Thoracic aorta (tissue), 2 donors: ENCODE data around the gene SEPTIN12. TPM values are rescaled to one million over a fixed set of nuclear protein-coding genes. Genes with fewer than 3 reads are reported as not detected.

Experiments
- ATAC-seq: fragments of 150-250 bp; one replicate; pipeline ENCODE4 v1.8.0; 2017; ENCODE audit warnings: low read depth; ENCODE audit not compliant: insufficient number of reproducible peaks, low FRiP score
- DNase-seq: peaks from one replicate; pipeline ENCODE4 v3.0.0-alpha.2; 2020; ENCODE audit warnings: low spot score
- H3K27ac ChIP-seq, 2 donors: fragments of 200-600 bp; sonication (generic); 1 replicate in 1 of 2; 2 replicates in 1 of 2; pipeline ENCODE4 v1.5.1; 2016; ENCODE audit warnings: mild to moderate bottlenecking in 2 of 2, moderate library complexity in 2 of 2
- H3K27me3 ChIP-seq: fragments of 200-600 bp; sonication (generic); replicated peaks from 2 replicates; pipeline ENCODE4 v1.6.0; 2016; ENCODE audit warnings: mild to moderate bottlenecking; ENCODE audit not compliant: insufficient read depth
- H3K36me3 ChIP-seq: fragments of 200-600 bp; sonication (generic); one replicate; pipeline ENCODE4 v1.5.1; 2016
- H3K4me1 ChIP-seq, 2 donors: fragments of 200-600 bp; sonication (generic); 1 replicate in 1 of 2; 2 replicates in 1 of 2; pipeline versions ENCODE4 v1.5.1 to v1.6.0; 2016; ENCODE audit warnings: low read depth in 2 of 2, mild to moderate bottlenecking in 1 of 2; ENCODE audit not compliant: control insufficient read depth in 1 of 2
- H3K4me3 ChIP-seq: fragments of 200-600 bp; sonication (generic); 2 replicates; pipeline ENCODE4 v1.5.1; 2016; ENCODE audit warnings: mild to moderate bottlenecking
- H3K9me3 ChIP-seq: fragments of 200-600 bp; sonication (generic); 2 replicates; pipeline ENCODE4 v1.5.1; 2016
- total RNA-seq, 2 donors: library from RNA; depleted of rRNA; stranded (reverse); fragments of >200 nt; gene quantifications; one replicate each; pipeline versions ENCODE4 v1.1.0 to v1.2.3, GENCODE V29; 2016
- TF ChIP-seq, protein P1 (sequence below): fragments of 200-600 bp; sonication (generic); IDR thresholded peaks from one replicate; pipeline ENCODE4 v1.5.1; 2019; ENCODE audit warnings: antibody characterized with exemption

The SEPTIN12 gene
- total RNA-seq, 2 donors from 2014 or later, result not detected

DNA sequence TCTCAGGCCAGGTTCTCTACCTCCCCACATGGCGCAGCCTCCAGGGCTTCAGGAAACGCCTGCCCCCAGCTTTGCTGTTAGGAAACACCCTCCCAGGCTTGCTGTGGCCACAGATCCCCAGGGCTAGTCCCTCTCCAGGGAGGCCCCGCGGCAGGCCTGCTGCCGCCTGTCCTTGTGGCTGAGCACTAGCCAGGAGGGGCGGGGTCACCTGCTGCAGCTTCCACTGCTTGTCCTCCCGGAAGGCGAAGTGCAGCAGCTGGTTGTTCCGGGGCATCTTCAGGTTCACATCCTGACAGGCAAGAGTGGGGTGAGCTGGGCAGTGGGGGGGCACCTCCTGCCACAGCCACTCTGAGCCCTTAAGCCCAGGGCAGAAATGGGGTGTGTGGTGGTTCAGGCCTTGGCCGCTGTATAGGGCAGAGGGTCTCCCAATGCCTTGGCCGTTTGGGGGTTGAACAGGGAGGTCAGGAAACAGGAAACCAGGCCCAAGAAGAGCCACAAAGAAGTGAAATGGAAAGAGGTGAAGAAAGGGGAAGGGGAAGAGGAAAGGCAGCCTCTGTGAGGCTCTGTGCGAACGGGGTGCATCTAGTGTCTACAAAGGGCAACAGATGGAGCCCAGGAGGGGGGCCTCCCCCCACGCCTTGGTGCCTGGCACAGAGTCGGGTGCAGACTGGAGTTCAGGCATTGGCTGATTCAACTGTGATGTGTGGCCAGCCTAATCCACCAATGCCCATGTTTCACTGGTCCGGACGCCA lies 12.3 kb upstream of the SEPTIN12 start:
- ATAC-seq, result no peak
- TF ChIP-seq, protein P1, sequence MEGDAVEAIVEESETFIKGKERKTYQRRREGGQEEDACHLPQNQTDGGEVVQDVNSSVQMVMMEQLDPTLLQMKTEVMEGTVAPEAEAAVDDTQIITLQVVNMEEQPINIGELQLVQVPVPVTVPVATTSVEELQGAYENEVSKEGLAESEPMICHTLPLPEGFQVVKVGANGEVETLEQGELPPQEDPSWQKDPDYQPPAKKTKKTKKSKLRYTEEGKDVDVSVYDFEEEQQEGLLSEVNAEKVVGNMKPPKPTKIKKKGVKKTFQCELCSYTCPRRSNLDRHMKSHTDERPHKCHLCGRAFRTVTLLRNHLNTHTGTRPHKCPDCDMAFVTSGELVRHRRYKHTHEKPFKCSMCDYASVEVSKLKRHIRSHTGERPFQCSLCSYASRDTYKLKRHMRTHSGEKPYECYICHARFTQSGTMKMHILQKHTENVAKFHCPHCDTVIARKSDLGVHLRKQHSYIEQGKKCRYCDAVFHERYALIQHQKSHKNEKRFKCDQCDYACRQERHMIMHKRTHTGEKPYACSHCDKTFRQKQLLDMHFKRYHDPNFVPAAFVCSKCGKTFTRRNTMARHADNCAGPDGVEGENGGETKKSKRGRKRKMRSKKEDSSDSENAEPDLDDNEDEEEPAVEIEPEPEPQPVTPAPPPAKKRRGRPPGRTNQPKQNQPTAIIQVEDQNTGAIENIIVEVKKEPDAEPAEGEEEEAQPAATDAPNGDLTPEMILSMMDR, result no peak
- no peak for DNase-seq
- no peak overlapping the region for H3K27ac ChIP-seq
- H3K9me3 ChIP-seq, result no peaks in the 10 kb centered on the region
- H3K27me3 ChIP-seq, result no peaks in the 10 kb centered on the region
- no peak overlapping the region for H3K4me3 ChIP-seq
- H3K36me3 ChIP-seq, result peaks cover 17% of the 10 kb centered on the region
- peaks cover 9 to 21% of the 10 kb centered on the region in 2 donors for H3K4me1 ChIP-seq

GRCh38 chr16:4799171-4799855 lies 11.2 kb upstream of the SEPTIN12 start:
- DNase-seq (no peak), ATAC-seq (no peak)
- no peaks in the 10 kb centered on the region for H3K27me3 ChIP-seq
- no peak overlapping the region for H3K27ac ChIP-seq
- H3K4me3 ChIP-seq, result no peak overlapping the region
- TF ChIP-seq, protein P1, result no peak
- H3K9me3 ChIP-seq, result no peaks in the 10 kb centered on the region
- peaks cover 9 to 21% of the 10 kb centered on the region in 2 donors for H3K4me1 ChIP-seq
- peaks cover 7% of the 10 kb centered on the region for H3K36me3 ChIP-seq

DNA sequence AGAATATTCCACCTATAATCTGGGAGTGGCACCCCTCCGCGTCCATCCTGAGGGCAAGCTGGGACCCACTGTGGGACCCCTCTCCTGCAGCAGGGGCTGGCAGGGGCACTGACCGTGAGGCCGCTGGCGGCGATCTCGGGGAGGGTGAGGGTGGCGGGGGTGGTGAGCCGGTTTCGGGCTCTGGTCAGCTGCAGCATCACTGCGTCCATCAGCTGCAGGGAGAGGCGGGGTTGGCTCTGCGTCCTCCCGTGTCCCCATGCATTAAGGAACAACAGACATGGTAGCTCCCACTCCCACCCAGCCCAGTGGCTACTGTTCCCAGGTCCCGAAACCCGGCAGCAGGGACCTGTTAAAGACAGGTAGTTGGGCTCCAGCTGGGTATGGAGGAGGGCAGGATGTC lies 10.3 kb upstream of the SEPTIN12 start:
- Histone ChIP-seq H3K9me3 (no peaks in the 10 kb centered on the region), H3K4me3 (no peak overlapping the region), H3K4me1 (peaks cover 9 to 17% of the 10 kb centered on the region in 2 donors), H3K36me3 (peaks cover 5% of the 10 kb centered on the region), H3K27ac (no peak overlapping the region), H3K27me3 (no peaks in the 10 kb centered on the region)
- no peak for DNase-seq
- TF ChIP-seq, protein P1, result no peak
- ATAC-seq, result no peak

DNA sequence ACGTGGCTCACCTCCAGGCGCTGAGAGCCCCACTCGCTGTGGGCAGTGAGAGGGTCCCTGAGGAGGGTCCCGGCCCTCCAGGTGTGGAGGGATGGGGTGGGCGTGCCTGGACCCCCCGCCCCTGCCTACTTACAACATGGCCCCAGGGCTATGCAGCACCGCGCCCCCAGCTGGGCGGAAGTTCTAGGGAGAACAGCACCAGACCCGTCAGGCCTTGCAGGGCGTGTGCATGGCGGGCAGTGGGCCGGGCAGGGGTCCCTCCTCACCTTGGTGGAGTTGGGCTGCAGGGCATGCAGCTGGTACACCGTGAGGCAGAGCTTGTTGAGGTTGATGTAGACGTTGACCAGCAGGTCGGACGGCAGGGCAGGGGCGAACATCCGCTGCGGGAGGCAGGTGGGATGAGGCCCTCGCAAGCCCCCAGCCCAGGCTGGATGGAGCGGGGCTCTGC lies 9.7 kb upstream of the SEPTIN12 start:
- no peak overlapping the region for H3K27ac ChIP-seq
- no peak overlapping the region for H3K4me3 ChIP-seq
- H3K36me3 ChIP-seq, result peaks cover 5% of the 10 kb centered on the region
- no peaks in the 10 kb centered on the region for H3K9me3 ChIP-seq
- no peaks in the 10 kb centered on the region for H3K27me3 ChIP-seq
- TF ChIP-seq, protein P1, result no peak
- ATAC-seq (no peak), DNase-seq (no peak)
- peaks cover 9 to 12% of the 10 kb centered on the region in 2 donors for H3K4me1 ChIP-seq

GRCh38 chr16:4796982-4797804 lies 9.0 kb upstream of the SEPTIN12 start:
- DNase-seq, result no peak
- Histone ChIP-seq H3K27ac (no peak overlapping the region), H3K36me3 (peaks cover 5% of the 10 kb centered on the region), H3K4me1 (peaks cover 9 to 12% of the 10 kb centered on the region in 2 donors), H3K27me3 (no peaks in the 10 kb centered on the region), H3K9me3 (no peaks in the 10 kb centered on the region), H3K4me3 (no peak overlapping the region)
- ATAC-seq, result no peak
- TF ChIP-seq, protein P1, result no peak
